ENCODE measurements around the gene HDAC9.

GRCh38 chr7:18481776-18482175 is 13.8 kb upstream of the HDAC9 start:
- TF ChIP-seq CTCF (IDR thresholded peaks at IDR 0.05; ENCODE audit: poor library complexity) (no peak), EZH2 (IDR thresholded peaks at IDR 0.05; ENCODE audit: borderline replicate concordance) (no peak), EZH2phosphoT487 (IDR thresholded peaks at IDR 0.05; ENCODE audit: low read depth, severe bottlenecking, unreplicated experiment) (no peak)

Measured in hepatocyte (in vitro differentiated cells).